ENCODE results near the gene LY9. TPM values are rescaled to one million over a fixed set of nuclear protein-coding genes. Genes with fewer than 3 reads are reported as not detected.

The LY9 gene
- polyA plus RNA-seq, 1 of the 3 experiments (the other 2 are of a cell fraction) = not detected

GRCh38 chr1:160860840-160861505, 65.0 kb downstream of the LY9 start:
- no peak overlapping the region for H3K27ac ChIP-seq (ENCODE audit: low read depth in 2 of 2, low read length in 1 of 2)
- no peak overlapping the region for H2AFZ ChIP-seq (ENCODE audit: low read depth)
- WGBS (ENCODE audit: low lambda C conversion rate) = 7% methylated on average over 5 of the region's 5 CpGs
- no peak for DNase-seq
- no peak overlapping the region for H3K4me3 ChIP-seq (ENCODE audit: low read depth in 2 of 2, low read length in 1 of 2)
- no peaks in the 10 kb centered on the region for H3K4me1 ChIP-seq (ENCODE audit: control insufficient read depth in 1 of 2, insufficient read depth in 2 of 2, low read depth in 1 of 2, low read length in 1 of 2)
- no peaks in the 10 kb centered on the region for H4K20me1 ChIP-seq (ENCODE audit: insufficient read depth)
- TF ChIP-seq CTCF (IDR thresholded peaks at IDR 0.05) (no peak), EZH2phosphoT487 (IDR thresholded peaks at IDR 0.05; ENCODE audit: borderline replicate concordance, low read depth) (no peak), EP300 (IDR thresholded peaks at IDR 0.05; ENCODE audit: borderline replicate concordance in 1 of 2, low read depth in 1 of 2, low read length in 1 of 2) (no peak), SIN3A (IDR thresholded peaks at IDR 0.05; ENCODE audit: borderline replicate concordance, low read depth, low read length) (no peak), USF2 (IDR thresholded peaks at IDR 0.05; ENCODE audit: borderline replicate concordance, low read depth, low read length) (no peak), RFX5 (IDR thresholded peaks at IDR 0.05; ENCODE audit: low read length) (no peak), FOXJ3 (CRISPR knock-in tag; IDR thresholded peaks at IDR 0.05) (no peak), TAF1 (IDR thresholded peaks at IDR 0.05; ENCODE audit: borderline replicate concordance, low read depth, low read length) (no peak), FOSL2 (IDR thresholded peaks at IDR 0.05; ENCODE audit: borderline replicate concordance, low read depth) (no peak), RAD21 (IDR thresholded peaks at IDR 0.05; ENCODE audit: low read length) (no peak), ELF1 (IDR thresholded peaks at IDR 0.05) (no peak), TEAD4 (IDR thresholded peaks at IDR 0.05; ENCODE audit: borderline replicate concordance, insufficient read depth) (no peak), MAX (IDR thresholded peaks at IDR 0.05; ENCODE audit: low read depth) (no peak), MXI1 (IDR thresholded peaks at IDR 0.05; ENCODE audit: low read depth, low read length) (no peak), GABPA (IDR thresholded peaks at IDR 0.05; ENCODE audit: low read depth) (no peak), CHD2 (IDR thresholded peaks at IDR 0.05; ENCODE audit: low read length, partially characterized antibody) (no peak)
- no peaks in the 10 kb centered on the region; the same call in 1 of the 2 replicates for H3K27me3 ChIP-seq (ENCODE audit: insufficient read depth)
- ChIA-PET CTCF (no interaction called here), POLR2A (no interaction called here)
- H3K36me3 ChIP-seq (replicated peaks in 1 of 2; ENCODE audit: control insufficient read depth in 1 of 2, insufficient read depth in 2 of 2, low read length in 1 of 2) = no peaks in the 10 kb centered on the region
- H3K9ac ChIP-seq = no peak overlapping the region
- H3K9me3 ChIP-seq = no peaks in the 10 kb centered on the region
- H3F3A ChIP-seq (replicated peaks; ENCODE audit: insufficient read depth) = no peaks in the 10 kb centered on the region
- H3K9me2 ChIP-seq = no peaks in the 10 kb centered on the region
- no peaks in the 10 kb centered on the region for H3K79me2 ChIP-seq (ENCODE audit: insufficient read depth)
- H3K4me2 ChIP-seq = no peak overlapping the region

All from SK-N-SH (cell line).